Heart right ventricle (tissue), 16 donors: ENCODE measurements around the gene DISP3. TPM values are rescaled to one million over a fixed set of nuclear protein-coding genes. Genes with fewer than 3 reads are reported as not detected.

Source experiments
- ATAC-seq, 8 donors: fragments of 200-7000 bp; cut with Tn5 transposase; one replicate each; pipeline ENCODE4 v1.9.1; 2020; ENCODE audit warnings: mild to moderate bottlenecking in 8 of 8, moderate library complexity in 8 of 8, moderate number of reproducible peaks in 1 of 8
- DNase-seq, 2 donors: peaks; one replicate each; pipeline ENCODE4 v3.0.0-alpha.2; 2020
- H3K27ac ChIP-seq, 10 donors: fragments of 200-600 bp; sonication (generic) in 2 of 10; one replicate each; pipeline versions ENCODE4 v1.5.0 to v1.8.0; 2020 to 2022; ENCODE audit warnings: mild to moderate bottlenecking in 3 of 10
- H3K27me3 ChIP-seq, 7 donors: fragments of 200-600 bp; one replicate each; pipeline ENCODE4 v1.8.0; 2021 to 2022; ENCODE audit warnings: mild to moderate bottlenecking in 2 of 7
- H3K36me3 ChIP-seq, 9 donors: fragments of 200-600 bp; sonication (generic) in 1 of 9; one replicate each; pipeline versions ENCODE4 v1.5.0 to v1.8.0; 2020 to 2022; ENCODE audit warnings: mild to moderate bottlenecking in 2 of 9
- H3K4me1 ChIP-seq, 9 donors: fragments of 200-600 bp; sonication (generic) in 1 of 9; one replicate each; pipeline versions ENCODE4 v1.5.0 to v1.8.0; 2020 to 2022; ENCODE audit warnings: mild to moderate bottlenecking in 4 of 9
- H3K4me3 ChIP-seq, 10 donors: fragments of 200-600 bp; sonication (generic) in 2 of 10; one replicate each; pipeline versions ENCODE4 v1.5.0 to v1.8.0; 2020 to 2022; ENCODE audit warnings: mild to moderate bottlenecking in 7 of 10, moderate library complexity in 2 of 10
- H3K9me3 ChIP-seq, 11 donors: fragments of 200-600 bp in 10 of 11; sonication (generic) in 2 of 11; one replicate each; pipeline versions ENCODE4 v1.5.0 to v1.8.0; 2013 to 2022; ENCODE audit warnings: mild to moderate bottlenecking in 2 of 11, control low read depth in 1 of 11, moderate library complexity in 1 of 11
- WGBS, 2 donors: extraction: QIAGEN DNeasy Blood & Tissue Kit; methylation state at CpG; one replicate each; pipeline ENCODE4 v1.1.7; 2013; ENCODE audit warnings: inconsistent platforms in 1 of 2; 5-methylcytosine and 5-hydroxymethylcytosine counted together
- intact Hi-C, 10 donors: fragments of 100-400 bp; cut with DNase I; formaldehyde crosslinking; loops; one replicate each; pipeline versions ENCODE4 v1.11.1 to v1.14.2; 2022
- polyA plus RNA-seq, 2 donors: library from polyadenylated mRNA; stranded (reverse); fragments of 200-250 nt; gene quantifications; one replicate each; pipeline ENCODE4 v1.2.3, GENCODE V29; 2013
- total RNA-seq, 10 donors: library from RNA; stranded (reverse); fragmentation: NEBNext Ultra II Directional in 3 of 10; extraction: Animal tissue kit (Norgen Biotek cat#: 25700) in 3 of 10; gene quantifications; one replicate each; pipeline versions ENCODE4 v1.2.1 to v1.2.4, GENCODE V29; 2021 to 2023
- TF ChIP-seq, protein P1 (sequence below), 9 donors: fragments of 200-600 bp; sonication (generic) in 2 of 9; IDR thresholded peaks; one replicate each; pipeline versions ENCODE4 v1.5.0 to v1.8.0; 2021 to 2022; ENCODE audit warnings: antibody characterized with exemption in 9 of 9, mild to moderate bottlenecking in 5 of 9, moderate library complexity in 1 of 9
- donor health status: Arrhythmogenic right ventricular cardiomyopathy.
- donor health status: ischemic (EF 13 %, LVEDD 7.1; RV severe dilation, severe dysfunction).
- donor health status: healthy with polysubstance abuse.
- donor health status: DM: no; HTN: yes; CAD: no.
- donor health status: DM: no; HTN: no; CAD: no.
- donor health status: ischemic (EF 25% LVEDD 6.9; RV normal size, moderate dysfunction).
- donor health status: ischemic (EF 25% LVEDD 5.7; RV mildly dilated, moderate dysfunction).
- donor health status: healthy.
- donor health status: DM: yes; HTN: yes; CAD: no.
- donor health status: Ischemic cardiomyopathy.
- donor health status: ischemic (EF 35%, LVEDD 5.7; RV mildly dilated, moderate dysfunction).
- donor health status: nonischemic (EF 11% LVEDD 7.7; RV severe dilation, severe dysfunction).
- donor health status: DM: yes; HTN: yes; CAD: no.
- donor health status: PGD.
- donor health status: ischemic (EF 29% LVEDD 5.4; RV normal size, mild dysfunction).
- donor health status: nonischemic (EF 23%, LVEDD 6.1; RV moderate dilation, normal function).

The DISP3 gene
- total and polyA plus RNA-seq, 12 donors = 0.05 to 0.22 (median 0.13) TPM; not detected in 5

DNA sequence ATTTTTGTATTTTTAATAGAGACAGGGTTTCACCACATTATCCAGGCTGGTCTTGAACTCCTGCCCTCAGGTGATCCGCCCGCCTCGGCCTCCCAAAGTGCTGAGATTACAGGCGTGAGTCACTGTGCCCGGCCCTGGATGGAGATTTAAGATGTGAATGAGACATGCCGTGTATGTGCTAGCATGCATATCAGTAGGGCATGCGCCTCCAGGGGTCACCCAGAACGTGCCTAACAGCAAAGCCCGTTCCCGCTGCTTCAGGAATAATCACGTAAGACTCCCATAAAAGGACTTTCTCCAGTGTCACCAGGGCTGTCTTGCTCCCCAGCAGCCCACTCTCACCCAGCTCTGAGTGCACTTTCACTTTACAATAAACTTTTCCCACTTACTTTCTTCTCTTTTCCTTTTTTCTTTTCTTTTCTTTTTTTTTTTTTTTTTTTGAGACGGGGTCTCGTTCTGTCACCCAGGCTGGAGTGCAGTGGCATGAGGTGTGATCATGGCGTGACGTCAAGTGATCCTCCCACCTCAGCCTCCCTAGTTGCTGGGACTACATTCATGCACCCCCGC, 46.9 kb upstream of the DISP3 start:
- ATAC-seq = no peak
- no peaks in the 10 kb centered on the region for H3K4me1 ChIP-seq
- WGBS, 2 donors = 72 to 74% methylated on average over 16 of the region's 16 CpGs
- DNase-seq = no peak
- TF ChIP-seq, protein P1, sequence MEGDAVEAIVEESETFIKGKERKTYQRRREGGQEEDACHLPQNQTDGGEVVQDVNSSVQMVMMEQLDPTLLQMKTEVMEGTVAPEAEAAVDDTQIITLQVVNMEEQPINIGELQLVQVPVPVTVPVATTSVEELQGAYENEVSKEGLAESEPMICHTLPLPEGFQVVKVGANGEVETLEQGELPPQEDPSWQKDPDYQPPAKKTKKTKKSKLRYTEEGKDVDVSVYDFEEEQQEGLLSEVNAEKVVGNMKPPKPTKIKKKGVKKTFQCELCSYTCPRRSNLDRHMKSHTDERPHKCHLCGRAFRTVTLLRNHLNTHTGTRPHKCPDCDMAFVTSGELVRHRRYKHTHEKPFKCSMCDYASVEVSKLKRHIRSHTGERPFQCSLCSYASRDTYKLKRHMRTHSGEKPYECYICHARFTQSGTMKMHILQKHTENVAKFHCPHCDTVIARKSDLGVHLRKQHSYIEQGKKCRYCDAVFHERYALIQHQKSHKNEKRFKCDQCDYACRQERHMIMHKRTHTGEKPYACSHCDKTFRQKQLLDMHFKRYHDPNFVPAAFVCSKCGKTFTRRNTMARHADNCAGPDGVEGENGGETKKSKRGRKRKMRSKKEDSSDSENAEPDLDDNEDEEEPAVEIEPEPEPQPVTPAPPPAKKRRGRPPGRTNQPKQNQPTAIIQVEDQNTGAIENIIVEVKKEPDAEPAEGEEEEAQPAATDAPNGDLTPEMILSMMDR (IDR thresholded peaks at IDR 0.05) = no peak
- H3K4me3 ChIP-seq = no peak overlapping the region
- H3K36me3 ChIP-seq = no peaks in the 10 kb centered on the region
- H3K27ac ChIP-seq = no peak overlapping the region
- intact Hi-C loops = no loop called here
- H3K9me3 ChIP-seq = no peaks in the 10 kb centered on the region
- H3K27me3 ChIP-seq = peaks cover 0 to 23% (median 0%) of the 10 kb centered on the region in 7 donors

DNA sequence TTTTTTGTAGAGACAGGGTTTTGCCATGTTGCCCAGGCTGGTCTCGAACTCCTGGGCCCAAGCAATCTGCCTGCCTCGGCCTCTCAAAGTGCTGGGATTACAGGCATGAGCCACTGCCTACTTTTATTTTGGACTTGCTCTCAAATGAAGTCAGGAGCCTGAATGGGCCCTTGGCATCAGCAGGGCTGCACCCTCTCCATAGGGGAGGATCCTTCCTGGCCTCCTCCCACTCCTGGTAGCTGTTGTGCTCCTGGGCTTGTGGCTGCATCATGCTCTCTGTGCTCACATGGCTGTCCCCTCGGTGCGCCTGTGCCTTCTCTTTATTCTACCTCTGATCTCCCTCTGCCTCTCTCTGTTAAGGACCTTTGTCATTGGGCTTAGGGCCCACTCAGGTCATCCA, 46.4 kb upstream of the DISP3 start:
- Histone ChIP-seq H3K27ac (no peak overlapping the region), H3K36me3 (no peaks in the 10 kb centered on the region), H3K9me3 (no peaks in the 10 kb centered on the region), H3K4me3 (no peak overlapping the region), H3K27me3 (peaks cover 0 to 23% (median 0%) of the 10 kb centered on the region in 7 donors), H3K4me1 (no peaks in the 10 kb centered on the region)
- TF ChIP-seq, protein P1 (IDR thresholded peaks at IDR 0.05) = no peak
- intact Hi-C loops = no loop called here
- ATAC-seq (no peak), DNase-seq (no peak)
- 79 to 87% methylated on average over 4 of the region's 4 CpGs for WGBS, 2 donors

DNA sequence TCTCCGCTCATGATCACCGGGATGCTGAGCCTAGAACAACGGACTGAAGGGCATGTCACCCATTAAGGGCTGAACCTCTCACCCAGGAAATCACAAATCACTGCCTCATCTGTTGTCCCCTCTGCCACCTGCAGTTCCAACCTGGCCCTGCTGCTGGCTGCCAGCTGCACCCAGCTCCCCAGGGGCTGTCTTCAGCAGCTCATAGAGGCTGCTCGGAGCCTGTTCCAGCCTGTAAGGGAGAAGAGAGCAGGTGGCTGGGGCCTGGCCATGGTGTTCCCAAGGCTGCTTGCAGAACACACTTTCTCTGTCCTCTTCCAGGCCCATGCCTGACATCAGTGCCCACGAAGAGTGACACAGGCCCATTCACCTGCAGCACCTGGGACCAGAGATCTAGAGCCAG, 44.5 kb upstream of the DISP3 start:
- WGBS, 2 donors = 68 to 84% methylated on average over 5 of the region's 5 CpGs
- TF ChIP-seq, protein P1 (IDR thresholded peaks at IDR 0.05) = no peak
- Histone ChIP-seq H3K27me3 (peaks cover 0 to 30% (median 4%) of the 10 kb centered on the region in 7 donors), H3K27ac (no peak overlapping the region), H3K4me1 (no peaks in the 10 kb centered on the region), H3K4me3 (no peak overlapping the region), H3K36me3 (no peaks in the 10 kb centered on the region), H3K9me3 (no peaks in the 10 kb centered on the region)
- DNase-seq (no peak), ATAC-seq (no peak)
- intact Hi-C loops = no loop called here

- Histone ChIP-seq H3K9me3 (no peaks in the 10 kb centered on the region), H3K27me3 (peaks cover 0 to 32% (median 4%) of the 10 kb centered on the region in 7 donors), H3K4me1 (no peaks in the 10 kb centered on the region), H3K27ac (no peak overlapping the region), H3K4me3 (no peak overlapping the region), H3K36me3 (no peaks in the 10 kb centered on the region)
- TF ChIP-seq, protein P1 (IDR thresholded peaks at IDR 0.05) = no peak
- intact Hi-C loops = no loop called here
- no peak for DNase-seq
- ATAC-seq = no peak
- 80 to 84% methylated on average over 11 of the region's 11 CpGs for WGBS, 2 donors
These were observed 44.0 kb upstream of the DISP3 start for GRCh38 chr1:11434926-11435325.
